Stimulated activated CD4-positive, alpha-beta T cell treated with anti-CD3 and anti-CD28 coated beads, Interleukin-1b, Interleukin-23, amount 100 ng/mL, for 24 hours (primary cell): Measurements from ENCODE around the gene TMEM116.
"Not testable (repeated sequence)": the region's sequence is repeated elsewhere in the genome, so short reads cannot be mapped to it uniquely, and the experiment has no call there.

Experiments used
- DNase-seq, 4 experiments: peaks; one replicate each; pipeline ENCODE4 v3.0.0-alpha.2; 2020; ENCODE audit warnings: low read depth in 4 of 4, low spot score in 1 of 4

Gene TMEM116

GRCh38 chr12:112010415-112011344, 2.3 kb downstream of the TMEM116 start:
- no peak for DNase-seq

DNA sequence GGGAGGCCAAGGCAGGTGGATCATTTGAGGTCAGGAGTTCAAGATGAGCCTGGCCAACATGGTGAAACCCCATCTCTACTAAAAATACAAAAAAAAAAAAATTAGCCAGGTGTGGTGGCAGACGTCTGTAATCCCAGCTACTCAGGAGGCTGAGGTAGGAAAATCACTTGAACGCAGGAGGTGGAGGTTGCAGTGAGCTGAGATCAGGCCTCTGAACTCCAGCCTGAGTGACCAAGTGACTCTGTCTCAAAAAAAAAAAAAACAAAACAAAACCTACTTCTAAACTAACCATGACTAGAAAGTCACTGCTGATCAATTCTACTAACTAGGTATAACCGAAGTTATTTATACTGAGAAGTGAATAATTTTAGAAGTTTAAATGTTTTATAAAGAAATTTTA, 3.4 kb downstream of the TMEM116 start:
- not testable (repeated sequence) for DNase-seq

DNA sequence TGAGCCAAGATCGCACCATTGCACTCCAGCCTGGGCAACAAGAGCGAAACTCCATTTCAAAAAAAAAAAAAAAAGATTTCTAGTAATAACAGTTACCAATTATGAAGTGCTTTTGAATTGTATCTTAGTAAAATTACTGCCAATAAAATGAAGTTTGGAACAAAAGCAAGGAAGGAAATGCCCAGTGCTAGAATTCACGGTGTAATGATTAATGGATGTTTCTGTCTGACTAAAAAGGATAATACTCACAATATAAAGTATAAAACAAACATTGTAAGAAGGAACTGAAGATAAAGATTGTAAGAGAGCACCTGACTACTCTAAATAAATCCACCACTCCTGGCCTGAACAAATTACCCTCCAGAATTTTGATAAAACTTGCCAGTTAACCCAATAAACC, 4.0 kb downstream of the TMEM116 start:
- no peak for DNase-seq

DNA sequence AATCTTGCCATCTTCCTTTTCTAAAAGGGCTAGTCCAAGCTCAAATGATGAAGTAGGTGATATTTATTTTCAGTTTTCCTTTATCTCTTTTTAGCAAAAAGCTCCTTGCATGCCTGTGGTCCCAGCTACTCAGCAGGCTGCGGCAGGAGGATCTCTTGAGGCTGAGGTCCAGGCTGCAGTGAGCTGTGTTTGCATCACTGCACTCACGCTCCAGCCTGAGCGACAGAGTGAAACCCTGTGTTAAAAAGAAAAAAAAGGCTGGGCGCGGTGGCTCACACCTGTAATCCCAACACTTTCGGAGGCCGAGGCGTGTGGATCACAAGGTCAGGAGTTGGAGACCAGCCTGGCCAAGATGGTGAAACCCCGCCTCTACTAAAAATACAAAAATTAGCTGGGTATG, 5.0 kb downstream of the TMEM116 start:
- DNase-seq = no peak

DNA sequence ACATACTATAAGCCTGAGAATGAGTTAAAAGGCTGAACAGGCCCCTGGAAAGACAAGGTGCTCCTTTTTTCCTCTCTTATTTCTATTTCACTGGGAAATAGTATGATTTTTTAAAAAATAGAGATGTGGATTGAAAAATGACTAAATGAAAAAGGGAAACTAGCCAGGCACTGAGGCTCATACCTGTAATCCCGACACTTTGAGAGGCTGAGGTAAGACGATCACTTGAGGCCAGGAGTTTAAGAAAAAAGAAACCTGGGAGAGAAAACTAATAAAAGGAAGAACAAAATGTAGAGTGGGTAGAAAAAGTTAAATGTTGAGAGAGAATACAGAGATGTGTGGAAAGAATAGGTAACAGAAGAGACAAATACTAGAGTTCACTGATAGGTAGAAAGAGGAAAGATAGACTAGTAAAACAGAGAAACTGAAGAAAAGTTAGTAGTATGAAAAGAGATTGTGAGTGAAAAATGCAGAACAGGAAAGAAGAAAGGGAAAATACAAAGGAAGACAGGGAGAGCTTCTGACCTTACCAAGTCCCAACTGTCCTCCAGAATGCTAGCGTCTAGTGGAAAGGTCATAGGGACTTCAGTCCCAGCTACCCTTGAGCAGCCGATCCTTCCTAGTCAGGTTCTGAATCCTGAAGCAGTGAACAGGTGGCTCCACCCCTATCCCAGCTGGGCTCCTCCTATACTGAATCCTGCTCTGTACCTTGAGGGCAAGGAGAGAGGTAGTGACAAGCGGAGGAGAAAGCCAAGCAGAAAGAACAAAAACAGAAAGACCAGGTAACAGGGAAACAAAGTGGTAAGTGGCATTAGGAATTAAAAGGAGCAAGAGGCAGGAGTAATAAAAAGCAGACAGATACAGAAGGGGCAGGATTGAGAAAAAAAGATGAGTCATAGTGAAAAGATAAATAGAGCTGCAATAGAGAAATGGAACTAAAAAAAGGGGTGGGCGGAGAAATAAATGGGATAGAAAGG, 7.3 kb downstream of the TMEM116 start:
- DNase-seq = no peak

GRCh38 chr12:112004041-112004440, 8.9 kb downstream of the TMEM116 start:
- no peak for DNase-seq

GRCh38 chr12:112001576-112001975, 11.4 kb downstream of the TMEM116 start:
- DNase-seq = no peak

GRCh38 chr12:112000820-112001219, 12.1 kb downstream of the TMEM116 start:
- DNase-seq = no peak

GRCh38 chr12:111999129-111999528, 13.8 kb downstream of the TMEM116 start:
- DNase-seq = not testable (repeated sequence)

- no peak for DNase-seq
These were observed 14.9 kb downstream of the TMEM116 start for GRCh38 chr12:111998015-111998414.

- DNase-seq = no peak
These were observed 15.7 kb downstream of the TMEM116 start for GRCh38 chr12:111997300-111997699.

- no peak for DNase-seq
These were observed 17.0 kb downstream of the TMEM116 start for GRCh38 chr12:111995782-111996480.

DNA sequence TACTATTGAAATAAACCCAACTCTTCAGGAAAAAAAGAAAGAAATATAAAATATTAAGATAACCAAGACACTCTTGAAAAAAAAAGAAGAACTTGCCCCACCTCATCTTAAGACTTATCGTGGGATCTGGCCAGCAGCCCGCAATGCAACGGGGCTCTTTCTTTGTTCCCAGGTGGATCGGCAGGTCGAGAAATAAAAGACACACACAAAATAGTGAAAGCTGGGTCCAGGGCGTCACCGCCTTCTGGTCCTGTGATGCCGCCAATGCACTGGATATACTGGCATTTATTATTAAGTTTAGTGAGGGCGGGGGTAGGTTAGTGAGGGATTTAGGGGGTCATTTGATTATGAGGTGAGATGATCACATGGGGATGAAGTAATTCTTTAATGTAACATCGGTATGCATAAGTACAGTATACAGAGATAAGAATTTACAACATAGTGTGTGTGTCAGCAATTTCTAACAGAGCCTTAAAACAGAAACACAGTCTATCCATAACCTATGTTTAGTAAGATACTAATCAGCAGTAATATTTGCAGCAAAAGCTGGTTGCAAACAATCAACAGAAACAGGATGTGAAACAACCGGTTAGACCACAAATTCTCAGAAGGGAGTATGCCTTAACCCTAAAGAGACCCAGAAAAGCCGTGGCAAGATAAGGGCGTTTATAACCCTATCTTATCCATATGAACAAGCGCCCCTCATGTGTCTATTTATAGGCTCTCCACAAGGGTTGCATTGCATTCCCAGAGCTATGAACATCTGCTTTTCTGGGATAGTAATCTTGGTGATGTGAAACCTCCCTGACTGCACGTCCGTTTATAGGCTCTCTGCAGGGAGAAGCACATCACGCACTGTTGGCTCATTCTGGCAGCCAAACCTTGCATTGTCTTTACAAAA, 18.5 kb downstream of the TMEM116 start:
- DNase-seq = not testable (repeated sequence)

GRCh38 chr12:111993292-111994150, 19.4 kb downstream of the TMEM116 start:
- no peak for DNase-seq

- DNase-seq = no peak
These were observed 20.5 kb downstream of the TMEM116 start for GRCh38 chr12:111992464-111992863.

- DNase-seq = no peak
These were observed 21.0 kb downstream of the TMEM116 start for GRCh38 chr12:111991946-111992345.

DNA sequence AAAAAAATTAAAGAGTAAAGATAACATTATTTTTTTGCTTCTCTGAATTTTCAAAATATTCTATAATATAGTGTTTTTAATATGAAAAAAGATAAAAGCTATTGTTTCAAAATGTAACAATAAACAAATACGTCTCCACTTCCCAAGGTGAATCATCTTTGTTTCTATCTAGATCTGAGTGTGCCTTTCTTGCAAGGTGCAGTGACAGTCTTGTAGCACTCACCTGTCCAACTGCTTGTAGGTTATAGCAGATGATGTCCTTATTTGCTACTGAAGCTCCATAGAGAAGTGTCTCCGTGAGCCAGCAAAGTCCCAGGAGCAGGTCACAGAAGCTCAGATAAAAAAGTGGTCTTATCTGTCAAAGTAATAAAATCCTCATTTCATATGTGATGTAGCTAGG, 21.4 kb downstream of the TMEM116 start:
- no peak for DNase-seq

GRCh38 chr12:111984820-111985219, 28.1 kb downstream of the TMEM116 start:
- DNase-seq = no peak

DNA sequence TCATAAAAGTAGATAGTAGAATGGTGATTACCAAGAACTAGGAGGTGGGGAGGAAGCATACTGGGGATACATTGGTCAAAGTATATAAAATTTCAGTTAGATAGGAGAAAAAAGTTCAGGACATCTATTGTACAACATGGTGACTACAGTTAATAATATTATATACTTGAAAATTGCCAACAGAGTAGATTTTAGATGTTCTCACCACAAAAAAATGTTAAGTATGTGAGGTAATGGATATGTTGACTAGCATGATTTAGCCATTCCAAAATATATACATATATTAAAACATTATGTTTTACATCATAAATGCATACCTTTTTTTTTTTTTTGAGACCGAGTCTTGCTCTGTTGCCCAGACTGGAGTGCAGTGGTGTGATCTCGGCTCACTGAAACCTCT, 31.0 kb downstream of the TMEM116 start:
- no peak for DNase-seq
